Measurements from ENCODE around the gene MIA3. TPM values are rescaled to one million over a fixed set of nuclear protein-coding genes. Genes with fewer than 3 reads are reported as not detected.
"Not testable (repeated sequence)": the region's sequence is repeated elsewhere in the genome, so short reads cannot be mapped to it uniquely, and the experiment has no call there.

MIA3 gene
- total and polyA plus RNA-seq, 8 donors = 26.9 to 59.7 (median 45.7) TPM

DNA sequence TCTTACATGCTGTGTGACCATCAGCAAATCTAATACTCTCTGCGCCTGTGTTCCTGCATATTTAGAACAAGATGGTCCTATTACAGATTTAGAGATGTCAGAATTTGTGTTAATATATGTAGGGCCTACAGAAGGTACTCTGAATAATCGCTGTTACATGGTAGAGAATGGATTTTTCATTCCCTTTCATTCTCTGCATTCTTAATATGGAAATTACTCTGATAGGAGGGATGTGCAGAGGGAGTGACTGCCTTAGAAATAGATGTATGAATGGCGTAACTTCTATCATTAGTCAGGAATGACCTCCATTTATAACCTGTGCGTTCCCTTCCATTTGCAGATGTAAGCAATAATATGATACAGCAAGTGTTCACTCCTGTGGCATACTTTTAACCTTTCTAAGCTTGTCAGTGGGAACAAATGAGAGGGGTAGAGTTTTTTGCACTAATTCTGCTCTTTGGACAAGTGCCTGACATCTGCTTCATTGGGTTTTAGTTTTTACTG lies 45.6 kb downstream of the MIA3 start:
- Histone ChIP-seq H3K9me3 (no peaks in the 10 kb centered on the region), H3K4me1 (no peaks in the 10 kb centered on the region), H3K4me3 (no peak overlapping the region), H3K27ac (no peak overlapping the region), H3K36me3 (peaks cover 5 to 68% (median 49%) of the 10 kb centered on the region in 3 donors), H3K27me3 (no peaks in the 10 kb centered on the region)
- no peak for DNase-seq
- ATAC-seq = no peak
- no peak for FAIRE-seq
- WGBS, 2 donors = 94 to 95% methylated on average over 4 of the region's 4 CpGs
- intact Hi-C loops (cut with DNase I) = no loop called here
- TF ChIP-seq, protein P1, sequence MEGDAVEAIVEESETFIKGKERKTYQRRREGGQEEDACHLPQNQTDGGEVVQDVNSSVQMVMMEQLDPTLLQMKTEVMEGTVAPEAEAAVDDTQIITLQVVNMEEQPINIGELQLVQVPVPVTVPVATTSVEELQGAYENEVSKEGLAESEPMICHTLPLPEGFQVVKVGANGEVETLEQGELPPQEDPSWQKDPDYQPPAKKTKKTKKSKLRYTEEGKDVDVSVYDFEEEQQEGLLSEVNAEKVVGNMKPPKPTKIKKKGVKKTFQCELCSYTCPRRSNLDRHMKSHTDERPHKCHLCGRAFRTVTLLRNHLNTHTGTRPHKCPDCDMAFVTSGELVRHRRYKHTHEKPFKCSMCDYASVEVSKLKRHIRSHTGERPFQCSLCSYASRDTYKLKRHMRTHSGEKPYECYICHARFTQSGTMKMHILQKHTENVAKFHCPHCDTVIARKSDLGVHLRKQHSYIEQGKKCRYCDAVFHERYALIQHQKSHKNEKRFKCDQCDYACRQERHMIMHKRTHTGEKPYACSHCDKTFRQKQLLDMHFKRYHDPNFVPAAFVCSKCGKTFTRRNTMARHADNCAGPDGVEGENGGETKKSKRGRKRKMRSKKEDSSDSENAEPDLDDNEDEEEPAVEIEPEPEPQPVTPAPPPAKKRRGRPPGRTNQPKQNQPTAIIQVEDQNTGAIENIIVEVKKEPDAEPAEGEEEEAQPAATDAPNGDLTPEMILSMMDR (IDR thresholded peaks at IDR 0.05) = no peak

DNA sequence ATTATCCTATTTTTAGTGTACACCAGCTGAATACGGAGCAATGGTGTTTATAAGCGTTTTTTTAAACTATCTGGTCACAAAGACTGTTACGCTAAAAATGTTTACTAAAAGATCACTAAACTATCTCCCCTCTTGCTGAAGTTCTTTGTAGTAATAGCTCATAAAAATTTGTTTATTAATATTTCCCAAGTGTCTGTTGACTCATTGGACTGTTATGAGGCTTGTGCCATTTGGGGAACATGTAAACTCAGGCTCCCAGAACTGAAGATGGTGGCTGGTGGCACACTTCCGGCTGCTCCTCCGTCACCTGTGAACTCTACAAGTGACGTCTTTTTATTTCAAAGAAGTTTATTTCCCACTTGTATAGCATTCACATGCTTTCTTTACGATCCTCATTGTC lies 48.1 kb downstream of the MIA3 start:
- no peaks in the 10 kb centered on the region for H3K4me1 ChIP-seq
- no peaks in the 10 kb centered on the region for H3K9me3 ChIP-seq
- no peaks in the 10 kb centered on the region for H3K27me3 ChIP-seq
- H3K36me3 ChIP-seq = peaks cover 5 to 55% (median 38%) of the 10 kb centered on the region in 3 donors
- no peak for FAIRE-seq
- no peak for DNase-seq
- no peak for ATAC-seq
- no peak overlapping the region for H3K4me3 ChIP-seq
- no peak overlapping the region for H3K27ac ChIP-seq
- TF ChIP-seq, protein P1 (IDR thresholded peaks at IDR 0.05) = no peak
- intact Hi-C loops (cut with DNase I) = no loop called here
- WGBS, 2 donors = 89 to 94% methylated on average over 7 of the region's 7 CpGs

DNA sequence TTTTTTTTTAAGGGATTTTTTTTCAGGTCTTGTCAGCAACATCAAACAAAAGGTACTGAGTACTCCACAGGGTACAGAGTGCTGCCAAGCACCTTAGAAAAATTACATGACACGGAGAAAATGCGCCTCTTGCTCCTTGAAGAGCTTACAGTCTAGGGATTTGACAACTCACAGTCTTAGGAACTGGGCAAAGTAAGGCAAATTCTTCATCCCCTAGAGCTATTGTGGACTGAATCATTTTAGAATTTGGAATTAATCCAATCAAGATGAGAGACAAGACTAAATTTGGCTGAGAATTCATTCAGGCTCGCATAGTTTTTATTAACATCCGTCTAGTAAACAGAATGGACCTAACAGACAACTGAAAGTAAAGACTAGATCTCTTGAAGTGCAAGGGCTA lies 50.3 kb downstream of the MIA3 start:
- H3K4me1 ChIP-seq; DNase-seq; H3K27me3 ChIP-seq; ATAC-seq; H3K27ac ChIP-seq; H3K9me3 ChIP-seq; H3K4me3 ChIP-seq; intact Hi-C loops (cut with DNase I): not testable (repeated sequence)
- FAIRE-seq = peak; percentile 60
- no CpG with 5 or more reads among the region's 4 CpGs for WGBS, 2 donors
- peaks cover 5 to 48% (median 22%) of the 10 kb centered on the region in 3 donors for H3K36me3 ChIP-seq

DNA sequence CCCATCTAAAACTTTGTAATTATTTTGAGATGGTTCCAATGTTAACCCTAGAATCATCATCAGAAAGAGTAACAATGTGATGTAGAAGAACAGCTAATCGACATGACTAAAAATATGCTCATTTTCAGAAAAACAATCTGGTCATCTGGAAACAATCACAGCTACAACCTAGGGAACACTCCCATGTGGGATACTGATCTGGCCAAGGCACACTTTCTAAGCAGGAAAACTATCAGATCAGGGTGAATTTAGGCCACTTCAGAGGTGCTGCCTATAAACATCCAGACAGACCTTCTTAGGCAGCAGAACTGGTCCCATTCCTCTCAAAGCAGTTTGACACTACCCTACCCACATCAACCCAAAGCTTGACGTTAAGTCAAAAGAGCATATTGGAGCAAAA lies 51.2 kb downstream of the MIA3 start:
- H3K4me1 ChIP-seq; ATAC-seq; FAIRE-seq; DNase-seq; H3K27me3 ChIP-seq; H3K4me3 ChIP-seq; intact Hi-C loops (cut with DNase I); H3K27ac ChIP-seq; H3K9me3 ChIP-seq: not testable (repeated sequence)
- H3K36me3 ChIP-seq = peaks cover 5 to 41% (median 14%) of the 10 kb centered on the region in 3 donors
- 79 to 90% methylated on average over 1 of the region's 2 CpGs for WGBS, 2 donors

DNA sequence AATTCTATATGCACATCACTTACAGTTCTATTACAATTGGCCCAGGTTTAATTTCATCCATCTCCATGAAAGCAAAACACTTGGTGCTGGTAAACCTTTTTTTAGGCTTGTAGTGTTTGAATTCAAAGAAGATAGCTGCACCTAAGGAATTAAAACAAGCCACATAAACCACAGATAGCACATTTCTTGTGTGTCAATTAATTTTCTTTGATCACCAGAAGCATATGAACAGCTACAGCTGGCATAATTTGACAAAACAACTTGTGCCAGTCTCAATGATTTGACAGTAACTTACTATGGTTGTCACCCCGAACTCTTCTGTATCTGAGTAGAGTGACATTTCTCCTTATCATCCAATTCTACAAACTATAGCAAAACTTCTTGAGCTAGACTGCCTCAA lies 52.2 kb downstream of the MIA3 start:
- peaks cover 0 to 42% (median 6%) of the 10 kb centered on the region in 3 donors for H3K36me3 ChIP-seq
- H3K4me3 ChIP-seq = no peak overlapping the region
- DNase-seq (no peak), FAIRE-seq (no peak), ATAC-seq (no peak)
- intact Hi-C loops (cut with DNase I) = no loop called here
- H3K27me3 ChIP-seq = no peaks in the 10 kb centered on the region
- H3K4me1 ChIP-seq = no peaks in the 10 kb centered on the region
- TF ChIP-seq, protein P1 (IDR thresholded peaks at IDR 0.05) = no peak
- no peaks in the 10 kb centered on the region for H3K9me3 ChIP-seq
- 87 to 94% methylated on average over 1 of the region's 1 CpG for WGBS, 2 donors
- no peak overlapping the region for H3K27ac ChIP-seq

DNA sequence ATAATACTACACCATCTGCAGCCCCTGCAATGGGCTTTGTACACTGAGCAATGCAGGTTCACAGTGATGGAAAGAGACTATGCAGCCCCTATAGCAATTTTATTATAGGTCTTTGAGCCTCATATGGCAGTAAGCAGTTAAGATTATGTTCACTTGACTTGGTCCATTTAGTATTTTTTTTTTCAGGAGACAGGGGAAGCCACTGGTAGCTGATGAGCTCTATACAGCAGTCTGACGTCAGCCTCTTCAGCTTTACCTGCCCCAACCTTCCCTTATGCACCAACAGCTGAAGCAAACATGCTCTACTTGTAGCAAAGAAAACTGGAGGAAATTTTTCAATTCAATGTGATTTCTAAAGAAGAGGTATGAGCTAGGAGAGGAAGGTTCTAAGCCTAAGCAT lies 62.2 kb downstream of the MIA3 start:
- TF ChIP-seq, protein P1 (IDR thresholded peaks at IDR 0.05) = no peak
- 89 to 95% methylated on average over 1 of the region's 1 CpG for WGBS, 2 donors
- DNase-seq (no peak), FAIRE-seq (no peak), ATAC-seq (no peak)
- no peak overlapping the region for H3K27ac ChIP-seq
- H3K4me1 ChIP-seq = no peaks in the 10 kb centered on the region
- no peaks in the 10 kb centered on the region for H3K9me3 ChIP-seq
- no peak overlapping the region for H3K4me3 ChIP-seq
- no peaks in the 10 kb centered on the region for H3K27me3 ChIP-seq
- H3K36me3 ChIP-seq = peaks cover 0 to 5% (median 0%) of the 10 kb centered on the region in 3 donors
- intact Hi-C loops (cut with DNase I) = no loop called here

Measured in pancreas (tissue), 10 donors.